A549 (cell line): Measurements from ENCODE around the gene CERS6. TPM values are rescaled to one million over a fixed set of nuclear protein-coding genes. Genes with fewer than 3 reads are reported as not detected.

Experiments
- ATAC-seq, 2 experiments: fragments of 200-7000 bp in 1 of 2; fragments of >200 bp in 1 of 2; cut with Nextera tagmentation in 1 of 2; cut with Tn5 transposase in 1 of 2; 3 replicates each; pipeline versions ENCODE4 v1.8.0 to v1.9.1; 2018 to 2020; ENCODE audit warnings: mild to moderate bottlenecking in 1 of 2, moderate library complexity in 1 of 2
- CTCF ChIA-PET: fragments of 300-600 bp; sonication (Branson Sonifier 250); formaldehyde crosslinking; extraction: SDS; loops from one replicate; lab custom pipeline; 2021; ENCODE audit warnings: antibody characterized with exemption, inconsistent platforms; lab: Yijun Ruan, JAX
- POLR2A ChIA-PET: fragments of 350-600 bp; formaldehyde crosslinking; extraction: SDS; loops from one replicate; lab custom pipeline; 2021; ENCODE audit warnings: antibody characterized with exemption, inconsistent platforms; lab: Yijun Ruan, JAX
- DNase-seq, 2 experiments: peaks; one replicate each; pipeline versions ENCODE4 v3.0.0 to v3.0.0-alpha.2; 2011 to 2016; ENCODE audit warnings: low read depth in 1 of 2, low spot score in 1 of 2
- FAIRE-seq: peaks from 2 replicates; lab custom pipeline; 2011; peaks lifted over from hg19 to GRCh38; lab: Jason Lieb, UNC
- H3K27ac ChIP-seq, 2 experiments: fragments of >200 bp; sonication (Bioruptor Twin); formaldehyde crosslinking; 3 replicates each; pipeline ENCODE4 v1.5.1; 2016 to 2017
- H3K4me1 ChIP-seq: fragments of >200 bp; sonication (Bioruptor Twin); formaldehyde crosslinking; 3 replicates; pipeline ENCODE4 v1.6.1; 2016
- H3K4me2 ChIP-seq: fragments of >200 bp; sonication (Bioruptor Twin); formaldehyde crosslinking; 3 replicates; pipeline ENCODE4 v1.6.1; 2016
- H3K4me3 ChIP-seq: fragments of >200 bp; sonication (Bioruptor Twin); formaldehyde crosslinking; 3 replicates; pipeline ENCODE4 v1.5.1; 2016
- H3K9me3 ChIP-seq: fragments of >200 bp; sonication (Bioruptor Twin); formaldehyde crosslinking; 3 replicates; pipeline ENCODE4 v1.6.1; 2016
- BCL3 ChIP-seq: fragments of >200 bp; sonication (Bioruptor Twin); formaldehyde crosslinking; IDR thresholded peaks from 3 replicates; pipeline ENCODE4 v1.6.1; 2016
- CTCF ChIP-seq: fragments of >200 bp; sonication (Bioruptor Twin); formaldehyde crosslinking; IDR thresholded peaks from 3 replicates; pipeline ENCODE4 v1.5.1; 2016
- EHF ChIP-seq: fragments of 250-450 bp; sonication (Bioruptor Pico); IDR thresholded peaks from 2 replicates; pipeline ENCODE4 v1.5.0; 2020; ENCODE audit warnings: mild to moderate bottlenecking
- ELK1 ChIP-seq: fragments of 150-350 bp; IDR thresholded peaks from 2 replicates; pipeline ENCODE4 v1.6.1; 2014; ENCODE audit warnings: low read depth, mild to moderate bottlenecking, low read length
- ESRRA ChIP-seq: fragments of 150-350 bp; IDR thresholded peaks from 2 replicates; pipeline ENCODE4 v1.6.1; 2014; ENCODE audit warnings: mild to moderate bottlenecking, low read length, borderline replicate concordance
- FOSB ChIP-seq: fragments of 250-450 bp; sonication (Bioruptor Pico); IDR thresholded peaks from 2 replicates; pipeline ENCODE4 v1.5.0; 2020; ENCODE audit warnings: mild to moderate bottlenecking, moderate library complexity
- FOSL2 ChIP-seq, 2 experiments: fragments of 450-650 bp in 1 of 2; fragments of >200 bp in 1 of 2; sonication (Bioruptor Twin) in 1 of 2; formaldehyde crosslinking; IDR thresholded peaks; 2 replicates each; pipeline versions ENCODE4 v1.5.0 to v1.6.1; 2016 to 2020; ENCODE audit warnings: mild to moderate bottlenecking in 1 of 2, moderate library complexity in 1 of 2
- GATA3 ChIP-seq: IDR thresholded peaks from 2 replicates; pipeline ENCODE4 v1.6.1; 2012; ENCODE audit warnings: borderline replicate concordance
- HMGXB4 ChIP-seq: fragments of 250-450 bp; sonication (Bioruptor Pico); IDR thresholded peaks from 2 replicates; pipeline ENCODE4 v1.5.0; 2021; ENCODE audit warnings: mild to moderate bottlenecking, moderate library complexity, borderline replicate concordance
- JUN ChIP-seq, 2 experiments: fragments of >200 bp; sonication (Bioruptor Twin); formaldehyde crosslinking; IDR thresholded peaks; 2 replicates in 1 of 2; 3 replicates in 1 of 2; pipeline ENCODE4 v1.6.1; 2016 to 2017
- MAFK ChIP-seq: fragments of 450-650 bp; IDR thresholded peaks from 2 replicates; pipeline ENCODE4 v1.6.1; 2014; ENCODE audit not compliant: partially characterized antibody
- MAX ChIP-seq: IDR thresholded peaks from 2 replicates; pipeline ENCODE4 v1.6.1; 2012
- MYC ChIP-seq: IDR thresholded peaks from 2 replicates; pipeline ENCODE4 v1.6.1; 2012; ENCODE audit warnings: mild to moderate bottlenecking, inconsistent platforms, low read length, improper control_type of control experiment, borderline replicate concordance
- NFE2L2 ChIP-seq: fragments of 150-350 bp; conservative IDR thresholded peaks from 2 replicates; pipeline ENCODE4 v1.6.1; 2014; ENCODE audit warnings: low read length
- POLR2A ChIP-seq: IDR thresholded peaks from 2 replicates; pipeline ENCODE4 v1.6.1; 2012; ENCODE audit warnings: mild to moderate bottlenecking, low read length
- RAD21 ChIP-seq, 2 experiments: fragments of >200 bp in 1 of 2; sonication (Bioruptor Twin) in 1 of 2; formaldehyde crosslinking in 1 of 2; IDR thresholded peaks in 1 of 2; conservative IDR thresholded peaks in 1 of 2; 2 replicates in 1 of 2; 3 replicates in 1 of 2; pipeline ENCODE4 v1.6.1; 2012 to 2018; ENCODE audit warnings: inconsistent platforms in 1 of 2
- REST ChIP-seq: fragments of 200-600 bp; sonication (generic); IDR thresholded peaks from 2 replicates; pipeline ENCODE4 v1.6.1; 2016; ENCODE audit warnings: antibody characterized with exemption, mild to moderate bottlenecking, moderate library complexity
- TFCP2L1 ChIP-seq: fragments of 250-450 bp; sonication (Bioruptor Pico); IDR thresholded peaks from 2 replicates; pipeline ENCODE4 v1.5.0; 2021; ENCODE audit warnings: mild to moderate bottlenecking
- TP53 ChIP-seq: fragments of 250-450 bp; sonication (Bioruptor Pico); IDR thresholded peaks from 2 replicates; pipeline ENCODE4 v1.5.0; 2021; ENCODE audit warnings: mild to moderate bottlenecking, moderate library complexity
- WGBS: methylation state at CpG from one replicate; pipeline ENCODE4 v1.1.6; 2017; ENCODE audit errors: missing lambda C conversion rate; 5-methylcytosine and 5-hydroxymethylcytosine counted together
- polyA plus RNA-seq, 4 experiments: library from polyadenylated mRNA; depleted of rRNA in 3 of 4; stranded (reverse); fragments of >200 nt; fragmentation: RNase III in 1 of 4; extraction: RNeasy Plus Mini Kit Qiagen cat#74134 plus additional on column Dnase treatment in 1 of 4; gene quantifications; 2 replicates in 3 of 4; 3 replicates in 1 of 4; pipeline ENCODE4 v1.2.3, GENCODE V29; 2011 to 2017

The CERS6 gene
- polyA plus RNA-seq, 2 of the 4 experiments (the other 2 are of a cell fraction): 12.0 to 16.9 TPM

- no peak for FAIRE-seq
- POLR2A ChIA-PET: no interaction called here
- peaks cover 10% of the 10 kb centered on the region; the same call in 1 of the 3 replicates for H3K9me3 ChIP-seq
Measured at GRCh38 chr2:168449419-168449818, 6.7 kb upstream of the CERS6 start.

GRCh38 chr2:168450171-168450570 lies 5.9 kb upstream of the CERS6 start:
- POLR2A ChIA-PET: no interaction called here
- no peak overlapping the region for H3K4me2 ChIP-seq
- no peak overlapping the region for H3K4me3 ChIP-seq
- FAIRE-seq: no peak
- ATAC-seq: no peak
- TF ChIP-seq POLR2A (no peak), CTCF (no peak), MAFK (no peak), ESRRA (no peak), BCL3 (no peak), TFCP2L1 (CRISPR knock-in tag) (no peak), NFE2L2 (no peak), ELK1 (no peak), HMGXB4 (no peak), FOSB (no peak), FOSL2 (IDR thresholded peaks at IDR 0.05) (no peak), FOSL2 (CRISPR knock-in tag; IDR thresholded peaks at IDR 0.05) (no peak), MAX (no peak), EHF (no peak), MYC (no peak)
- TF ChIP-seq, all 56 proteins: peak for 0
- Histone ChIP-seq H3K4me1 (no peaks in the 10 kb centered on the region), H3K27ac (no peak overlapping the region), H3K9me3 (peaks cover 7% of the 10 kb centered on the region; the same call in 2 of the 3 replicates)
- CTCF ChIA-PET: no interaction called here
- 92% methylated on average over 1 of the region's 1 CpG for WGBS
- no peak for DNase-seq

More at GRCh38 chr2:168449419-168449818, 6.7 kb upstream of the CERS6 start:
- no peak for DNase-seq
- CTCF ChIA-PET: no interaction called here
- H3K4me2 ChIP-seq: no peak overlapping the region
- 32% methylated on average over 3 of the region's 3 CpGs for WGBS
- TF ChIP-seq TP53 (CRISPR knock-in tag): no peak
- no peak for TF ChIP-seq REST
- TF ChIP-seq GATA3: no peak
- TF ChIP-seq JUN (IDR thresholded peaks at IDR 0.05): no peak
- no peak for TF ChIP-seq RAD21 (conservative IDR thresholded peaks at IDR 0.05 in 1 of 2, IDR thresholded peaks at IDR 0.05 in 1 of 2)
- TF ChIP-seq, all 56 proteins: peak for 0
- Histone ChIP-seq H3K4me3 (no peak overlapping the region), H3K27ac (no peak overlapping the region), H3K4me1 (no peaks in the 10 kb centered on the region)
- ATAC-seq: no peak
